Fibroblast of lung (primary cell): ENCODE data around the gene EIF4E.

Experiments used
- EZH2 ChIP-seq: IDR thresholded peaks from 2 replicates; pipeline ENCODE4 v1.5.1; 2012; ENCODE audit warnings: low read length, control low read depth, mild to moderate bottlenecking; ENCODE audit errors: missing control alignments
- TF ChIP-seq, protein P1 (sequence below), 2 donors: IDR thresholded peaks in 1 of 2; conservative IDR thresholded peaks in 1 of 2; 1 replicate in 1 of 2; 2 replicates in 1 of 2; pipeline ENCODE4 v1.5.1; 2011 to 2012; ENCODE audit warnings: low read length in 2 of 2, control low read depth in 1 of 2, inconsistent platforms in 1 of 2, low read depth in 1 of 2, mild to moderate bottlenecking in 1 of 2

GRCh38 chr4:98908703-98909262 is 20.1 kb downstream of the EIF4E start:
- TF ChIP-seq, protein P1, sequence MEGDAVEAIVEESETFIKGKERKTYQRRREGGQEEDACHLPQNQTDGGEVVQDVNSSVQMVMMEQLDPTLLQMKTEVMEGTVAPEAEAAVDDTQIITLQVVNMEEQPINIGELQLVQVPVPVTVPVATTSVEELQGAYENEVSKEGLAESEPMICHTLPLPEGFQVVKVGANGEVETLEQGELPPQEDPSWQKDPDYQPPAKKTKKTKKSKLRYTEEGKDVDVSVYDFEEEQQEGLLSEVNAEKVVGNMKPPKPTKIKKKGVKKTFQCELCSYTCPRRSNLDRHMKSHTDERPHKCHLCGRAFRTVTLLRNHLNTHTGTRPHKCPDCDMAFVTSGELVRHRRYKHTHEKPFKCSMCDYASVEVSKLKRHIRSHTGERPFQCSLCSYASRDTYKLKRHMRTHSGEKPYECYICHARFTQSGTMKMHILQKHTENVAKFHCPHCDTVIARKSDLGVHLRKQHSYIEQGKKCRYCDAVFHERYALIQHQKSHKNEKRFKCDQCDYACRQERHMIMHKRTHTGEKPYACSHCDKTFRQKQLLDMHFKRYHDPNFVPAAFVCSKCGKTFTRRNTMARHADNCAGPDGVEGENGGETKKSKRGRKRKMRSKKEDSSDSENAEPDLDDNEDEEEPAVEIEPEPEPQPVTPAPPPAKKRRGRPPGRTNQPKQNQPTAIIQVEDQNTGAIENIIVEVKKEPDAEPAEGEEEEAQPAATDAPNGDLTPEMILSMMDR (conservative IDR thresholded peaks at IDR 0.05 in 1 of 2, IDR thresholded peaks at IDR 0.05 in 1 of 2; ENCODE audit: low read depth in 1 of 2, low read length in 2 of 2), result no peak
- no peak for TF ChIP-seq EZH2
